ENCODE data around the gene NUP43. TPM values are rescaled to one million over a fixed set of nuclear protein-coding genes. Genes with fewer than 3 reads are reported as not detected.

The NUP43 gene
- total RNA-seq, 1 experiment from 2014 or later = 79.1 TPM

DNA sequence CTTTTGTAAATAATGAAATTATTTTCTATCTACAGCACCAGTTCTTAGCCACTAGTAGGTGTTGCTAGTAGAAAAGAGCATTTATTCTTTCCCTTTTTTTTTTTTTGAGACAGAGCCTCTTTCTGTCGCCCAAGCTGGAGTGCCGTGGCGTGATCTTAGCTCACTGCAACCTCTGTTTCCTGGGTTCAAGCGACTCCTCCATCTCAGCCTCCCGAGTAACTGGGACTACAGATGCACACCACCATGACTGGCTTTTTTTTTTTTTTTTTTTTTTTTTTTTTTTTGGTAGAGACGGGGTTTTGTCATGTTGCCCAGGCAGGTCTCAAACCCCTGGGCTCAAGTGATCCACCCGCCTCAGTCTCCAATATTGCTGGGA lies 9.9 kb upstream of the NUP43 start:
- POLR2A ChIA-PET = interaction anchor here (0.6 to 0.7 kb wide), 3 partner anchors 60 to 453 kb away, joined by 4 to 5 read pairs (median 4); no protein-coding TSS in a partner anchor
- no peak overlapping the region for H3K4me3 Mint-ChIP-seq
- no peak overlapping the region for H3K27ac Mint-ChIP-seq

More for the DNA sequence above, 9.9 kb upstream of the NUP43 start:
- TF ChIP-seq, protein P1, sequence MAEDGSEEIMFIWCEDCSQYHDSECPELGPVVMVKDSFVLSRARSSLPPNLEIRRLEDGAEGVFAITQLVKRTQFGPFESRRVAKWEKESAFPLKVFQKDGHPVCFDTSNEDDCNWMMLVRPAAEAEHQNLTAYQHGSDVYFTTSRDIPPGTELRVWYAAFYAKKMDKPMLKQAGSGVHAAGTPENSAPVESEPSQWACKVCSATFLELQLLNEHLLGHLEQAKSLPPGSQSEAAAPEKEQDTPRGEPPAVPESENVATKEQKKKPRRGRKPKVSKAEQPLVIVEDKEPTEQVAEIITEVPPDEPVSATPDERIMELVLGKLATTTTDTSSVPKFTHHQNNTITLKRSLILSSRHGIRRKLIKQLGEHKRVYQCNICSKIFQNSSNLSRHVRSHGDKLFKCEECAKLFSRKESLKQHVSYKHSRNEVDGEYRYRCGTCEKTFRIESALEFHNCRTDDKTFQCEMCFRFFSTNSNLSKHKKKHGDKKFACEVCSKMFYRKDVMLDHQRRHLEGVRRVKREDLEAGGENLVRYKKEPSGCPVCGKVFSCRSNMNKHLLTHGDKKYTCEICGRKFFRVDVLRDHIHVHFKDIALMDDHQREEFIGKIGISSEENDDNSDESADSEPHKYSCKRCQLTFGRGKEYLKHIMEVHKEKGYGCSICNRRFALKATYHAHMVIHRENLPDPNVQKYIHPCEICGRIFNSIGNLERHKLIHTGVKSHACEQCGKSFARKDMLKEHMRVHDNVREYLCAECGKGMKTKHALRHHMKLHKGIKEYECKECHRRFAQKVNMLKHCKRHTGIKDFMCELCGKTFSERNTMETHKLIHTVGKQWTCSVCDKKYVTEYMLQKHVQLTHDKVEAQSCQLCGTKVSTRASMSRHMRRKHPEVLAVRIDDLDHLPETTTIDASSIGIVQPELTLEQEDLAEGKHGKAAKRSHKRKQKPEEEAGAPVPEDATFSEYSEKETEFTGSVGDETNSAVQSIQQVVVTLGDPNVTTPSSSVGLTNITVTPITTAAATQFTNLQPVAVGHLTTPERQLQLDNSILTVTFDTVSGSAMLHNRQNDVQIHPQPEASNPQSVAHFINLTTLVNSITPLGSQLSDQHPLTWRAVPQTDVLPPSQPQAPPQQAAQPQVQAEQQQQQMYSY (CRISPR knock-in tag; IDR thresholded peaks at IDR 0.05) = no peak
- TF ChIP-seq FOXJ3 (CRISPR knock-in tag; IDR thresholded peaks at IDR 0.05; ENCODE audit: borderline replicate concordance) (no peak), NR1H2 (CRISPR knock-in tag; IDR thresholded peaks at IDR 0.05) (no peak), MXD4 (CRISPR knock-in tag; IDR thresholded peaks at IDR 0.05; ENCODE audit: borderline replicate concordance) (no peak), FOXP1 (CRISPR knock-in tag; IDR thresholded peaks at IDR 0.05; ENCODE audit: borderline replicate concordance) (no peak), NR3C1 (CRISPR knock-in tag; conservative IDR thresholded peaks at IDR 0.05; ENCODE audit: low read depth) (no peak), NFATC4 (CRISPR knock-in tag; IDR thresholded peaks at IDR 0.05) (no peak), RELA (CRISPR knock-in tag; IDR thresholded peaks at IDR 0.05; ENCODE audit: borderline replicate concordance) (no peak), CBFB (CRISPR knock-in tag; IDR thresholded peaks at IDR 0.05; ENCODE audit: low read depth) (no peak)
- TF ChIP-seq, protein P2, sequence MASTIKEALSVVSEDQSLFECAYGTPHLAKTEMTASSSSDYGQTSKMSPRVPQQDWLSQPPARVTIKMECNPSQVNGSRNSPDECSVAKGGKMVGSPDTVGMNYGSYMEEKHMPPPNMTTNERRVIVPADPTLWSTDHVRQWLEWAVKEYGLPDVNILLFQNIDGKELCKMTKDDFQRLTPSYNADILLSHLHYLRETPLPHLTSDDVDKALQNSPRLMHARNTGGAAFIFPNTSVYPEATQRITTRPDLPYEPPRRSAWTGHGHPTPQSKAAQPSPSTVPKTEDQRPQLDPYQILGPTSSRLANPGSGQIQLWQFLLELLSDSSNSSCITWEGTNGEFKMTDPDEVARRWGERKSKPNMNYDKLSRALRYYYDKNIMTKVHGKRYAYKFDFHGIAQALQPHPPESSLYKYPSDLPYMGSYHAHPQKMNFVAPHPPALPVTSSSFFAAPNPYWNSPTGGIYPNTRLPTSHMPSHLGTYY (CRISPR knock-in tag; IDR thresholded peaks at IDR 0.05) = no peak
- TF ChIP-seq, protein P3, sequence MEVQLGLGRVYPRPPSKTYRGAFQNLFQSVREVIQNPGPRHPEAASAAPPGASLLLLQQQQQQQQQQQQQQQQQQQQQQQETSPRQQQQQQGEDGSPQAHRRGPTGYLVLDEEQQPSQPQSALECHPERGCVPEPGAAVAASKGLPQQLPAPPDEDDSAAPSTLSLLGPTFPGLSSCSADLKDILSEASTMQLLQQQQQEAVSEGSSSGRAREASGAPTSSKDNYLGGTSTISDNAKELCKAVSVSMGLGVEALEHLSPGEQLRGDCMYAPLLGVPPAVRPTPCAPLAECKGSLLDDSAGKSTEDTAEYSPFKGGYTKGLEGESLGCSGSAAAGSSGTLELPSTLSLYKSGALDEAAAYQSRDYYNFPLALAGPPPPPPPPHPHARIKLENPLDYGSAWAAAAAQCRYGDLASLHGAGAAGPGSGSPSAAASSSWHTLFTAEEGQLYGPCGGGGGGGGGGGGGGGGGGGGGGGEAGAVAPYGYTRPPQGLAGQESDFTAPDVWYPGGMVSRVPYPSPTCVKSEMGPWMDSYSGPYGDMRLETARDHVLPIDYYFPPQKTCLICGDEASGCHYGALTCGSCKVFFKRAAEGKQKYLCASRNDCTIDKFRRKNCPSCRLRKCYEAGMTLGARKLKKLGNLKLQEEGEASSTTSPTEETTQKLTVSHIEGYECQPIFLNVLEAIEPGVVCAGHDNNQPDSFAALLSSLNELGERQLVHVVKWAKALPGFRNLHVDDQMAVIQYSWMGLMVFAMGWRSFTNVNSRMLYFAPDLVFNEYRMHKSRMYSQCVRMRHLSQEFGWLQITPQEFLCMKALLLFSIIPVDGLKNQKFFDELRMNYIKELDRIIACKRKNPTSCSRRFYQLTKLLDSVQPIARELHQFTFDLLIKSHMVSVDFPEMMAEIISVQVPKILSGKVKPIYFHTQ (CRISPR knock-in tag; IDR thresholded peaks at IDR 0.05) = no peak
- TF ChIP-seq, protein P4, sequence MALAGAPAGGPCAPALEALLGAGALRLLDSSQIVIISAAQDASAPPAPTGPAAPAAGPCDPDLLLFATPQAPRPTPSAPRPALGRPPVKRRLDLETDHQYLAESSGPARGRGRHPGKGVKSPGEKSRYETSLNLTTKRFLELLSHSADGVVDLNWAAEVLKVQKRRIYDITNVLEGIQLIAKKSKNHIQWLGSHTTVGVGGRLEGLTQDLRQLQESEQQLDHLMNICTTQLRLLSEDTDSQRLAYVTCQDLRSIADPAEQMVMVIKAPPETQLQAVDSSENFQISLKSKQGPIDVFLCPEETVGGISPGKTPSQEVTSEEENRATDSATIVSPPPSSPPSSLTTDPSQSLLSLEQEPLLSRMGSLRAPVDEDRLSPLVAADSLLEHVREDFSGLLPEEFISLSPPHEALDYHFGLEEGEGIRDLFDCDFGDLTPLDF (CRISPR knock-in tag; IDR thresholded peaks at IDR 0.05) = no peak
- TF ChIP-seq, protein P5, sequence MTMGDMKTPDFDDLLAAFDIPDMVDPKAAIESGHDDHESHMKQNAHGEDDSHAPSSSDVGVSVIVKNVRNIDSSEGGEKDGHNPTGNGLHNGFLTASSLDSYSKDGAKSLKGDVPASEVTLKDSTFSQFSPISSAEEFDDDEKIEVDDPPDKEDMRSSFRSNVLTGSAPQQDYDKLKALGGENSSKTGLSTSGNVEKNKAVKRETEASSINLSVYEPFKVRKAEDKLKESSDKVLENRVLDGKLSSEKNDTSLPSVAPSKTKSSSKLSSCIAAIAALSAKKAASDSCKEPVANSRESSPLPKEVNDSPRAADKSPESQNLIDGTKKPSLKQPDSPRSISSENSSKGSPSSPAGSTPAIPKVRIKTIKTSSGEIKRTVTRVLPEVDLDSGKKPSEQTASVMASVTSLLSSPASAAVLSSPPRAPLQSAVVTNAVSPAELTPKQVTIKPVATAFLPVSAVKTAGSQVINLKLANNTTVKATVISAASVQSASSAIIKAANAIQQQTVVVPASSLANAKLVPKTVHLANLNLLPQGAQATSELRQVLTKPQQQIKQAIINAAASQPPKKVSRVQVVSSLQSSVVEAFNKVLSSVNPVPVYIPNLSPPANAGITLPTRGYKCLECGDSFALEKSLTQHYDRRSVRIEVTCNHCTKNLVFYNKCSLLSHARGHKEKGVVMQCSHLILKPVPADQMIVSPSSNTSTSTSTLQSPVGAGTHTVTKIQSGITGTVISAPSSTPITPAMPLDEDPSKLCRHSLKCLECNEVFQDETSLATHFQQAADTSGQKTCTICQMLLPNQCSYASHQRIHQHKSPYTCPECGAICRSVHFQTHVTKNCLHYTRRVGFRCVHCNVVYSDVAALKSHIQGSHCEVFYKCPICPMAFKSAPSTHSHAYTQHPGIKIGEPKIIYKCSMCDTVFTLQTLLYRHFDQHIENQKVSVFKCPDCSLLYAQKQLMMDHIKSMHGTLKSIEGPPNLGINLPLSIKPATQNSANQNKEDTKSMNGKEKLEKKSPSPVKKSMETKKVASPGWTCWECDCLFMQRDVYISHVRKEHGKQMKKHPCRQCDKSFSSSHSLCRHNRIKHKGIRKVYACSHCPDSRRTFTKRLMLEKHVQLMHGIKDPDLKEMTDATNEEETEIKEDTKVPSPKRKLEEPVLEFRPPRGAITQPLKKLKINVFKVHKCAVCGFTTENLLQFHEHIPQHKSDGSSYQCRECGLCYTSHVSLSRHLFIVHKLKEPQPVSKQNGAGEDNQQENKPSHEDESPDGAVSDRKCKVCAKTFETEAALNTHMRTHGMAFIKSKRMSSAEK (CRISPR knock-in tag; IDR thresholded peaks at IDR 0.05; ENCODE audit: borderline replicate concordance) = no peak
- TF ChIP-seq, protein P6, sequence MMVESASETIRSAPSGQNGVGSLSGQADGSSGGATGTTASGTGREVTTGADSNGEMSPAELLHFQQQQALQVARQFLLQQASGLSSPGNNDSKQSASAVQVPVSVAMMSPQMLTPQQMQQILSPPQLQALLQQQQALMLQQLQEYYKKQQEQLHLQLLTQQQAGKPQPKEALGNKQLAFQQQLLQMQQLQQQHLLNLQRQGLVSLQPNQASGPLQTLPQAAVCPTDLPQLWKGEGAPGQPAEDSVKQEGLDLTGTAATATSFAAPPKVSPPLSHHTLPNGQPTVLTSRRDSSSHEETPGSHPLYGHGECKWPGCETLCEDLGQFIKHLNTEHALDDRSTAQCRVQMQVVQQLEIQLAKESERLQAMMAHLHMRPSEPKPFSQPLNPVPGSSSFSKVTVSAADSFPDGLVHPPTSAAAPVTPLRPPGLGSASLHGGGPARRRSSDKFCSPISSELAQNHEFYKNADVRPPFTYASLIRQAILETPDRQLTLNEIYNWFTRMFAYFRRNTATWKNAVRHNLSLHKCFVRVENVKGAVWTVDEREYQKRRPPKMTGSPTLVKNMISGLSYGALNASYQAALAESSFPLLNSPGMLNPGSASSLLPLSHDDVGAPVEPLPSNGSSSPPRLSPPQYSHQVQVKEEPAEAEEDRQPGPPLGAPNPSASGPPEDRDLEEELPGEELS (CRISPR knock-in tag; IDR thresholded peaks at IDR 0.05) = no peak
- TF ChIP-seq, protein P7, sequence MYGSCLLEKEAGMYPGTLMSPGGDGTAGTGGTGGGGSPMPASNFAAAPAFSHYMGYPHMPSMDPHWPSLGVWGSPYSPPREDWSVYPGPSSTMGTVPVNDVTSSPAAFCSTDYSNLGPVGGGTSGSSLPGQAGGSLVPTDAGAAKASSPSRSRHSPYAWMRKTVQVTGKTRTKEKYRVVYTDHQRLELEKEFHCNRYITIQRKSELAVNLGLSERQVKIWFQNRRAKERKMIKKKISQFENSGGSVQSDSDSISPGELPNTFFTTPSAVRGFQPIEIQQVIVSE (CRISPR knock-in tag; IDR thresholded peaks at IDR 0.05; ENCODE audit: borderline replicate concordance) = no peak
- Mint-ChIP-seq H3K36me3 (peaks cover 3% of the 10 kb centered on the region; the same call in 1 of the 2 replicates), H3K27me3 (ENCODE audit: low read depth) (no peaks in the 10 kb centered on the region), H3K4me1 (no peaks in the 10 kb centered on the region), H3K9me3 (no peaks in the 10 kb centered on the region)
- no peak for ATAC-seq
- DNase-seq (ENCODE audit: low spot score) = no peak
- CTCF ChIA-PET = interaction anchor here (0.8 kb wide), 1 partner anchor 11 kb away, joined by 3 read pairs; no protein-coding TSS in a partner anchor
